Pancreas (tissue), 10 donors: ENCODE measurements around the gene CPSF7. TPM values are rescaled to one million over a fixed set of nuclear protein-coding genes. Genes with fewer than 3 reads are reported as not detected.
A peak's percentile ranks its signal among the peaks of the same experiment; 100 is the strongest.
"Not testable (repeated sequence)": the region's sequence is repeated elsewhere in the genome, so short reads cannot be mapped to it uniquely, and the experiment has no call there.

Experiments
- ATAC-seq, 4 donors: fragments of 200-7000 bp; cut with Tn5 transposase; one replicate each; pipeline versions ENCODE4 v1.8.0 to v1.9.1; 2020; ENCODE audit warnings: mild to moderate bottlenecking in 4 of 4, moderate library complexity in 4 of 4
- DNase-seq, 6 donors: peaks; one replicate each; pipeline ENCODE4 v3.0.0-alpha.2; 2020
- FAIRE-seq: peaks from 2 replicates; lab custom pipeline; 2012; peaks lifted over from hg19 to GRCh38; lab: Jason Lieb, UNC
- H3K27ac ChIP-seq, 4 donors: fragments of 200-600 bp; sonication (generic); 1 replicate in 3 of 4; 2 replicates in 1 of 4; pipeline versions ENCODE4 v1.5.0 to v1.8.0; 2020
- H3K27me3 ChIP-seq, 4 donors: fragments of 200-600 bp; one replicate each; pipeline ENCODE4 v1.8.0; 2021
- H3K36me3 ChIP-seq, 3 donors: fragments of 200-600 bp; sonication (generic) in 1 of 3; one replicate each; pipeline versions ENCODE4 v1.5.0 to v1.8.0; 2020 to 2021
- H3K4me1 ChIP-seq, 3 donors: fragments of 200-600 bp; one replicate each; pipeline ENCODE4 v1.8.0; 2021
- H3K4me3 ChIP-seq, 4 donors: fragments of 200-600 bp; sonication (generic) in 2 of 4; one replicate each; pipeline versions ENCODE4 v1.5.0 to v1.8.0; 2020 to 2021
- H3K9me3 ChIP-seq, 4 donors: fragments of 200-600 bp; one replicate each; pipeline ENCODE4 v1.8.0; 2021
- WGBS, 2 donors: extraction: QIAGEN DNeasy Blood & Tissue Kit; methylation state at CpG; one replicate each; pipeline ENCODE4 v1.1.7; 2013; 5-methylcytosine and 5-hydroxymethylcytosine counted together
- intact Hi-C, 3 donors: fragments of 100-400 bp; cut with DNase I; formaldehyde crosslinking; loops; one replicate each; pipeline versions ENCODE4 v1.11.1 to v1.14.2; 2022
- polyA plus RNA-seq, 2 donors: library from polyadenylated mRNA; stranded (reverse); fragments of 200-250 nt; gene quantifications; one replicate each; pipeline ENCODE4 v1.2.3, GENCODE V29; 2013
- total RNA-seq, 6 donors: library from RNA; stranded (reverse); fragmentation: NEBNext Ultra II Directional in 4 of 6; extraction: Animal tissue kit (Norgen Biotek cat#: 25700) in 4 of 6; gene quantifications; one replicate each; pipeline versions ENCODE4 v1.2.1 to v1.2.4, GENCODE V29; 2021 to 2023
- TF ChIP-seq, protein P1 (sequence below), 4 donors: fragments of 200-600 bp; sonication (generic) in 3 of 4; IDR thresholded peaks; one replicate each; pipeline versions ENCODE4 v1.5.0 to v1.8.0; 2021; ENCODE audit warnings: antibody characterized with exemption in 4 of 4
- donor health status: healthy with polysubstance abuse.
- donor health status: DM: no; HTN: no; CAD: no; lungs with moderate emphysema.
- donor health status: DM: no; HTN: no; CAD: no.
- donor health status: control.
- donor health status: control.
- donor health status: Bipolar disorder and iron deficiency.
- donor health status: DM: yes; HTN: yes; CAD: no.
- donor health status: DM: no; HTN: no; CAD: no.
- donor health status: DM: no; HTN: no; CAD: no.
- donor health status: DM: yes; HTN: yes; CAD: no.

CPSF7 gene
- total and polyA plus RNA-seq, 8 donors, result 25.1 to 60.4 (median 33.5) TPM

DNA sequence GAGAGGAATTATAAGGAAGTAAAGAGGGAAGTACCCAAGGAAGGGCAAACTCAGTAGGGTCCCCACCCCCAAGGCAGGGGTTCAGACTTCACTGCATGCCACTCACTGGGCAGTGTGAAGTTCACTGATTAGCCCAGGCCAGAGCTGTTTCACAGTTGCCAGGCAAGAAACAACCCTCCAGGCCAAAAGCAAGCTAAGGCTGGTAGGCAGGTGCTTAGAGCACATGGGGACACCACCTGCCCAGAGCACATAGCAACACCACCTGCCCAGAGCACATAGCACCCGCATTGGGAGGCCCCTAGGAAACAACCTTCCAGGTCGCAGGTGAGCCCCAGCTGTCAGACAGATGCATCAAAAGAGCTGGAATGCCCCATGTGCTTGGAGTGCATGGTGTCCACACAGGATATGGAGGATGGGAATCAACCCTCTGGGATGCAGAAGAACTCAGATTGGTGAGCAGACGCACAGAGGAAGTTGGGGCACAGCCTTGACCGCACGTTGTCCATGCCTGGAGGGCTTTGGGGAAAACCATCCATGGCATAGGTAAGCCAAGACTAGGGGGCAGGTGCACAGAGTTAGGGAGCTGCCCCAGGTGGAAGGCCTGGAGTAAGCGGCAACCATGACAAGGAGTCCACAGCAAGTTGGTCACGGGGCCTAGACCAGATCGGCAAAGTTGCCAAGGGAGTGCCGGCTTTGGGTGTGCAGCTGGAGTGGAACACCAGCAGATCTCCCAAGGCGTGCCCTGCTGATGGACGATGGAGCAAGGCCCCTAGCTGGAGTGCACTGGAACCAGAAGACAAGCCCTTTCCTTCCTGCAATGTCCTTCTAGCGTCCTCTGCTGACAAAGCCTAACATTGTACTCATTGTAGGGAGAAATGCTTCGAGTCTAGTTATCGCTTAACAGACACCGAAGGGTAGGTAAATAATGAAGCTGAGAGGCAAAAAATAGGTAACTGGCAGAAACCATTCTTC is 45.2 kb downstream of the CPSF7 start:
- intact Hi-C loops, result loop anchor here in 2 of 3 donors (5.0 to 10.0 kb wide), 2 partner anchors 47 to 130 kb away; no protein-coding TSS in a partner anchor
- FAIRE-seq, result no peak
- no peak overlapping the region for H3K4me3 ChIP-seq
- H3K9me3 ChIP-seq, result no peaks in the 10 kb centered on the region
- ATAC-seq, result peak; percentile 16 to 49 (median 20)
- no peak overlapping the region for H3K27ac ChIP-seq
- H3K4me1 ChIP-seq, result no peaks in the 10 kb centered on the region
- 66 to 72% methylated on average over 15 of the region's 15 CpGs for WGBS, 2 donors
- DNase-seq, result no peak
- no peaks in the 10 kb centered on the region for H3K36me3 ChIP-seq
- TF ChIP-seq, protein P1, sequence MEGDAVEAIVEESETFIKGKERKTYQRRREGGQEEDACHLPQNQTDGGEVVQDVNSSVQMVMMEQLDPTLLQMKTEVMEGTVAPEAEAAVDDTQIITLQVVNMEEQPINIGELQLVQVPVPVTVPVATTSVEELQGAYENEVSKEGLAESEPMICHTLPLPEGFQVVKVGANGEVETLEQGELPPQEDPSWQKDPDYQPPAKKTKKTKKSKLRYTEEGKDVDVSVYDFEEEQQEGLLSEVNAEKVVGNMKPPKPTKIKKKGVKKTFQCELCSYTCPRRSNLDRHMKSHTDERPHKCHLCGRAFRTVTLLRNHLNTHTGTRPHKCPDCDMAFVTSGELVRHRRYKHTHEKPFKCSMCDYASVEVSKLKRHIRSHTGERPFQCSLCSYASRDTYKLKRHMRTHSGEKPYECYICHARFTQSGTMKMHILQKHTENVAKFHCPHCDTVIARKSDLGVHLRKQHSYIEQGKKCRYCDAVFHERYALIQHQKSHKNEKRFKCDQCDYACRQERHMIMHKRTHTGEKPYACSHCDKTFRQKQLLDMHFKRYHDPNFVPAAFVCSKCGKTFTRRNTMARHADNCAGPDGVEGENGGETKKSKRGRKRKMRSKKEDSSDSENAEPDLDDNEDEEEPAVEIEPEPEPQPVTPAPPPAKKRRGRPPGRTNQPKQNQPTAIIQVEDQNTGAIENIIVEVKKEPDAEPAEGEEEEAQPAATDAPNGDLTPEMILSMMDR (IDR thresholded peaks at IDR 0.05), result no peak
- H3K27me3 ChIP-seq, result no peaks in the 10 kb centered on the region

DNA sequence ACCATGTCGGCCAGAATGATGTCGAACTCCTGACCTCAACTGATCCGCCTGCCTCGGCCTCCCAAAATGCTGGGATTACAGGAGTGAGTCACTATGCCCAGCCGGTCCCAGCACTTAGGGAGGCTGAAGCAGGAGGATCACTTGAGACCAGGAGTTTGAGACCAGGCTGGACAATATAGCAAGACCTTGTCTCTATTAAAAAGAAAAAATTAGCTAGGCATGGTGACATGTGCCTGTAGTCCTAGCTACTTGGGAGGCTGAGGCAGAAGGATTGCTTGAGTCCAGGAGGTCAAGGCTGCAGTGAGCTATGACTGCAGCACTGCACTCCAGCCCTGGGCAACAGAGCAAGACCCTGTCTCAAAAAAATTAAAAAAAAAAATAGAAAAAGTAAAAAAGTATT is 45.9 kb downstream of the CPSF7 start:
- FAIRE-seq, DNase-seq, H3K9me3 ChIP-seq, H3K4me1 ChIP-seq, H3K4me3 ChIP-seq, H3K27me3 ChIP-seq, H3K36me3 ChIP-seq, ATAC-seq, H3K27ac ChIP-seq: not testable (repeated sequence)
- WGBS, 2 donors, result 91 to 95% methylated on average over 5 of the region's 5 CpGs
- intact Hi-C loops, result loop anchor here in 2 of 3 donors (5.0 to 10.0 kb wide), 2 partner anchors 47 to 129 kb away; no protein-coding TSS in a partner anchor

DNA sequence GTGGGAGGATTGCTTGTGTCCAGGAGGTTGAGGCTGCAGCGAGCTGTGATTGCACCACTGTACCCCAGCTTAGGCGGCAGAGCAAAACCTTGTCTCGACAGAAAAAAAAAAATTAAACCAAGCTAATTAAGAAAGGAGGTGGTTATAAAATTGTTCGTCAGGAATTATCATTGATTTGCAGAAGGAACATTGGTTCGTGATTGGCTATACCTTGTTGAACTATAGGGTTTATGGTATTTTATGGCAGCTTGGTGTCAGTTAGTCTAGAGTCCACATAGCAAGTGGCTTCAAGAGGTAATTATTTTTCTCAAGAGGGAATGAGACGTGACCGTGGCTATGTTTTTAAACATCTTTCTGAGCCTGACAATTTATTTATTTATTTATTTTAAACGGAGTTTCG is 48.9 kb downstream of the CPSF7 start:
- 88 to 93% methylated on average over 9 of the region's 9 CpGs for WGBS, 2 donors
- ATAC-seq (no peak), FAIRE-seq (no peak), DNase-seq (no peak)
- Histone ChIP-seq H3K36me3 (no peaks in the 10 kb centered on the region), H3K4me3 (no peak overlapping the region), H3K27me3 (no peaks in the 10 kb centered on the region), H3K27ac (no peak overlapping the region), H3K9me3 (no peaks in the 10 kb centered on the region), H3K4me1 (no peaks in the 10 kb centered on the region)
- TF ChIP-seq, protein P1 (IDR thresholded peaks at IDR 0.05), result no peak
- intact Hi-C loops, result loop anchor here in 2 of 3 donors (5.0 to 10.0 kb wide), 2 partner anchors 44 to 126 kb away; no protein-coding TSS in a partner anchor

DNA sequence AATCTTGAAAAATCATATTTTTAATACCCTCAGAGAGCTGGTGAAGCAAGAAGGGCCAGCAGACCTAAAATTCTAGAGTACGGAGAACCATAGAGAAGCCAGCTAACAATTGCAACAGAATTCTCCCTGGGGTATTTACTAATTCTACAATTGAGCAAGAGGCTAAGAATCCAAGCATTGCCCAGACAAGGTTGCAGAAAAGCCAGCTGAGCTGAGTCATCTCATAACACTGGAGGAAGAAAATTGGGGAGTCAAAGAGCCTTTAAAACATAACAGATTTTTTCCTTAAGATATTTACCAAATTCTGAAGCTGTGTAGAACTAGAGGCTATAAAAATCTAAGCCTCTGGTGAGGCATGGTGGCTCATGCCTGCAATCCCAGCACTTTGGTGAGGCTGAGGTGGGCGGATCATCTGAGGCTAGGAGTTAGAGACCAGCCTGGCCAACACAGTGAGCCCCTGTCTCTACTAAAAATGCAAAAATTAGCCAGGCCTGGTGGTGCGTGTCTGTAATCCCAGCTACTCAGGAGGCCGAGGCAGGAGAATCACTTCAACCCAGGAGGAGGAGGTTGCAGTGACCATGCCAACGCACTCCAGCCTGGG is 51.0 kb downstream of the CPSF7 start:
- intact Hi-C loops, result no loop called here
- DNase-seq, result no peak

More for the DNA sequence above, 51.0 kb downstream of the CPSF7 start:
- FAIRE-seq, result no peak
- no peak overlapping the region for H3K27ac ChIP-seq
- 83 to 91% methylated on average over 5 of the region's 5 CpGs for whole genome bisulfite sequencing, 2 donors
- no peaks in the 10 kb centered on the region for H3K9me3 ChIP-seq
- ATAC-seq, result peak in 3 of 4 donors; percentile 24 to 76 (median 62)
- no peaks in the 10 kb centered on the region for H3K4me1 ChIP-seq
- no peak overlapping the region for H3K4me3 ChIP-seq
- H3K27me3 ChIP-seq, result no peaks in the 10 kb centered on the region
- TF ChIP-seq, protein P1 (IDR thresholded peaks at IDR 0.05), result no peak
- no peaks in the 10 kb centered on the region for H3K36me3 ChIP-seq
